ENCODE results near the gene CEBPG.

- TF ChIP-seq, protein P1, sequence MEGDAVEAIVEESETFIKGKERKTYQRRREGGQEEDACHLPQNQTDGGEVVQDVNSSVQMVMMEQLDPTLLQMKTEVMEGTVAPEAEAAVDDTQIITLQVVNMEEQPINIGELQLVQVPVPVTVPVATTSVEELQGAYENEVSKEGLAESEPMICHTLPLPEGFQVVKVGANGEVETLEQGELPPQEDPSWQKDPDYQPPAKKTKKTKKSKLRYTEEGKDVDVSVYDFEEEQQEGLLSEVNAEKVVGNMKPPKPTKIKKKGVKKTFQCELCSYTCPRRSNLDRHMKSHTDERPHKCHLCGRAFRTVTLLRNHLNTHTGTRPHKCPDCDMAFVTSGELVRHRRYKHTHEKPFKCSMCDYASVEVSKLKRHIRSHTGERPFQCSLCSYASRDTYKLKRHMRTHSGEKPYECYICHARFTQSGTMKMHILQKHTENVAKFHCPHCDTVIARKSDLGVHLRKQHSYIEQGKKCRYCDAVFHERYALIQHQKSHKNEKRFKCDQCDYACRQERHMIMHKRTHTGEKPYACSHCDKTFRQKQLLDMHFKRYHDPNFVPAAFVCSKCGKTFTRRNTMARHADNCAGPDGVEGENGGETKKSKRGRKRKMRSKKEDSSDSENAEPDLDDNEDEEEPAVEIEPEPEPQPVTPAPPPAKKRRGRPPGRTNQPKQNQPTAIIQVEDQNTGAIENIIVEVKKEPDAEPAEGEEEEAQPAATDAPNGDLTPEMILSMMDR (IDR thresholded peaks at IDR 0.05), result peak in 3 of 5 experiments; percentile 23 to 56 (median 39)
- TF ChIP-seq EP300 (IDR thresholded peaks at IDR 0.05; ENCODE audit: low read depth) (no peak), POLR2AphosphoS5 (IDR thresholded peaks at IDR 0.05) (no peak)
Measured at GRCh38 chr19:33402421-33403220, 29.1 kb downstream of the CEBPG start.

Data from transverse colon (tissue), 4 donors.